Testis (tissue), 2 donors: ENCODE data around the gene TNNT1.

ENCODE experiments used
- CTCF ChIP-seq, 3 experiments: fragments of 450-650 bp in 2 of 3; fragments of 200-600 bp in 1 of 3; sonication (generic) in 1 of 3; IDR thresholded peaks; one replicate each; pipeline ENCODE4 v1.5.1; 2016 to 2019; ENCODE audit warnings: antibody characterized with exemption in 3 of 3, mild to moderate bottlenecking in 2 of 3, moderate library complexity in 1 of 3
- POLR2A ChIP-seq: fragments of 450-650 bp; IDR thresholded peaks from one replicate; pipeline ENCODE4 v1.6.1; 2017; ENCODE audit warnings: antibody characterized with exemption, mild to moderate bottlenecking, moderate library complexity

DNA sequence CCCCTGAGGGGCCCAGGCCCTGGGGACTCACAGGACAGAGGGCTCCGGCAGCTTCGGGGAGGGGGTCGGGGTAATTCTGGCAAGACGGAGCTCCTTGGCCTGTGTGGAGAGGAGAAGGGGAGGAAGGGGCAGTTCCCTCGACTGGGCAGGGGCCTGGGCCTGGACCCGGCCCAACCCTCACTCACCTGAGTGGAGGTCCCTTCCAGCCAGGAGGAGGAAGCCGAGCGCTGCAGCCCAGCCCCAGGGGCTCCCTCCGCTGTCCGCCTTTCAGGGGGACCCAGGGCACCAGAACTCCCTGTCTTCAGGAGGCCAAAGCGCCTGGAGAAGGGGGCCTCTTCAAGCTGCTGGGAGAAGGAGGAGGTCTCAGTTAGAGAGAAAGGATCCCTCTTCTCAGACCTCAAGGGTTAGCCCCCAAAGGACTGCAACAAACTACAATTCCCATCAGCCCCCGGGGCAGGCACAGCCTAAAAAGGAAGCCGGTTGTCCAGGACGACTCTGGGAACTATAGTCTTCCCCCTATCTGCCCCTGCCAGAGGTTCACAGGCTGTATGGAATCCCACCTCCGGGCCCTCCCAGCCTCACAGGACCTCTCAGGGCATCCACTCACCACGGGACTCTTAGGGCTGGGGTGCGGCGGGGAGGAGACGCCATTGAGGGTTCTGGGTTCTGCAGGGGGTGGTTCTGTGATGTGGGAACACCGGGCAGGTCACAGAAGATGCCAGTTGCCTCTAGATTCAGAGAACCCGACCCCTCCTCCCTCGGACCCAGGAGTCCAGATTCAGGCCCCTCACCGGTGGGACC is 53.5 kb downstream of the TNNT1 start:
- TF ChIP-seq POLR2A (no peak), CTCF (IDR thresholded peaks at IDR 0.05) (no peak)
